GM19035 (cell line): ENCODE data around the gene ZNF334.

Experiments
- ATAC-seq: cut with Tn5 transposase; IDR thresholded peaks from one replicate; pipeline ENCODE4 v1.9.1; 2021; ENCODE audit not compliant: unreplicated experiment

ZNF334 gene

GRCh38 chr20:46546298-46546697 lies 32.9 kb upstream of the ZNF334 start:
- no peak for ATAC-seq

GRCh38 chr20:46545827-46546138 lies 32.4 kb upstream of the ZNF334 start:
- ATAC-seq: no peak

- no peak for ATAC-seq
Observed at GRCh38 chr20:46545077-46545826, 31.9 kb upstream of the ZNF334 start.

- no peak for ATAC-seq
Observed at GRCh38 chr20:46544576-46544975, 31.2 kb upstream of the ZNF334 start.

GRCh38 chr20:46543959-46544358 lies 30.6 kb upstream of the ZNF334 start:
- no peak for ATAC-seq

GRCh38 chr20:46543033-46543432 lies 29.7 kb upstream of the ZNF334 start:
- ATAC-seq: no peak

- no peak for ATAC-seq
Observed at GRCh38 chr20:46541229-46541935, 28.0 kb upstream of the ZNF334 start.

- no peak for ATAC-seq
Observed at GRCh38 chr20:46539113-46539512, 25.8 kb upstream of the ZNF334 start.

- no peak for ATAC-seq
Observed at GRCh38 chr20:46530640-46531039, 17.3 kb upstream of the ZNF334 start.

GRCh38 chr20:46523696-46524328 lies 10.5 kb upstream of the ZNF334 start:
- ATAC-seq: no peak

- no peak for ATAC-seq
Observed at GRCh38 chr20:46523108-46523507, 9.7 kb upstream of the ZNF334 start.

- ATAC-seq: no peak
Observed at GRCh38 chr20:46520976-46521579, 7.7 kb upstream of the ZNF334 start.

- ATAC-seq: no peak
Observed at GRCh38 chr20:46520540-46520939, 7.2 kb upstream of the ZNF334 start.

GRCh38 chr20:46519471-46520068 lies 6.2 kb upstream of the ZNF334 start:
- no peak for ATAC-seq

- ATAC-seq: no peak
Observed at GRCh38 chr20:46509523-46509922, 3.8 kb downstream of the ZNF334 start.

GRCh38 chr20:46507760-46508407 lies 5.5 kb downstream of the ZNF334 start:
- ATAC-seq: no peak

- ATAC-seq: no peak
Observed at GRCh38 chr20:46505506-46505905, 7.9 kb downstream of the ZNF334 start.

GRCh38 chr20:46501961-46502360 lies 11.4 kb downstream of the ZNF334 start:
- no peak for ATAC-seq

GRCh38 chr20:46501337-46501942 lies 11.9 kb downstream of the ZNF334 start:
- ATAC-seq: no peak

GRCh38 chr20:46494077-46494476 lies 19.3 kb downstream of the ZNF334 start:
- ATAC-seq: no peak

- no peak for ATAC-seq
Observed at GRCh38 chr20:46491354-46491753, 22.0 kb downstream of the ZNF334 start.
